GM12878 (cell line): ENCODE results near the gene TSR3. TPM values are rescaled to one million over a fixed set of nuclear protein-coding genes. Genes with fewer than 3 reads are reported as not detected.

Experiments used
- ATAC-seq: fragments of 200-7000 bp; cut with Tn5 transposase; 3 replicates; pipeline ENCODE4 v1.9.1; 2020; ENCODE audit warnings: mild to moderate bottlenecking, moderate library complexity
- BruUV-seq: library from RNA; stranded (reverse); fragments of 400-500 nt; replicated peaks from 2 replicates; lab custom pipeline; 2021; lab: Mats Ljungman, UMichigan
- CTCF ChIA-PET: fragments of 300-600 bp; sonication (Branson Sonifier 250); formaldehyde crosslinking; extraction: SDS; loops from one replicate; lab custom pipeline; 2021; ENCODE audit warnings: inconsistent platforms; lab: Yijun Ruan, JAX
- POLR2A ChIA-PET: fragments of 350-600 bp; formaldehyde crosslinking; extraction: SDS; loops from one replicate; lab custom pipeline; 2021; ENCODE audit warnings: inconsistent platforms; lab: Charles Lee
- RAD21 ChIA-PET: fragments of 300-600 bp; sonication (Branson Sonifier 250); formaldehyde crosslinking; loops from one replicate; lab custom pipeline; 2023; ENCODE audit warnings: antibody characterized with exemption; ENCODE audit not compliant: unreplicated experiment; lab: Charles Lee
- SMC1A ChIA-PET: fragments of 300-600 bp; sonication (Branson Sonifier 250); formaldehyde crosslinking; loops from one replicate; lab custom pipeline; 2023; ENCODE audit not compliant: unreplicated experiment, uncharacterized antibody; lab: Charles Lee
- DNase-seq: peaks from one replicate; pipeline ENCODE4 v3.0.0-alpha.2; 2011; ENCODE audit warnings: low read depth, low spot score
- FAIRE-seq: peaks from 3 replicates; lab custom pipeline; 2011; peaks lifted over from hg19 to GRCh38; lab: Jason Lieb, UNC
- H2AFZ ChIP-seq: 2 replicates; pipeline ENCODE4 v1.6.0; 2011; ENCODE audit warnings: low read depth, low read length, control low read depth; ENCODE audit not compliant: control insufficient read depth
- H3K27ac ChIP-seq: 2 replicates; pipeline ENCODE4 v1.5.1; 2011; ENCODE audit warnings: control low read depth; ENCODE audit not compliant: control insufficient read depth, insufficient read depth
- H3K27me3 ChIP-seq, 2 experiments: replicated peaks in 1 of 2; 2 replicates each; pipeline versions ENCODE4 v1.6.0 to v1.6.1; 2011; ENCODE audit warnings: low read length in 1 of 2; ENCODE audit not compliant: control insufficient read depth in 2 of 2, insufficient read depth in 2 of 2
- H3K36me3 ChIP-seq, 2 experiments: 2 replicates each; pipeline ENCODE4 v1.5.1; 2011; ENCODE audit warnings: low read length in 1 of 2; ENCODE audit not compliant: control insufficient read depth in 2 of 2, insufficient read depth in 2 of 2
- H3K4me1 ChIP-seq: 2 replicates; pipeline ENCODE4 v1.6.1; 2011; ENCODE audit warnings: mild to moderate bottlenecking, low read length, moderate library complexity, mixed read lengths; ENCODE audit not compliant: control insufficient read depth, insufficient read depth
- H3K4me2 ChIP-seq: 2 replicates; pipeline ENCODE4 v1.6.0; 2011; ENCODE audit warnings: control low read depth; ENCODE audit not compliant: control insufficient read depth, insufficient read depth
- H3K4me3 ChIP-seq: fragments of 200-600 bp; sonication (generic); 2 replicates; pipeline ENCODE4 v1.5.1; 2016
- H3K79me2 ChIP-seq: 2 replicates; pipeline ENCODE4 v1.6.0; 2011; ENCODE audit warnings: low read length; ENCODE audit not compliant: control insufficient read depth, insufficient read depth
- H3K9ac ChIP-seq: 2 replicates; pipeline ENCODE4 v1.8.0; 2011; ENCODE audit warnings: low read length, control low read depth, mixed read lengths; ENCODE audit not compliant: control insufficient read depth, insufficient read depth
- H3K9me3 ChIP-seq: replicated peaks from 3 replicates; pipeline ENCODE4 v1.5.1; 2011; ENCODE audit warnings: mild to moderate bottlenecking, low read length; ENCODE audit not compliant: control insufficient read depth, insufficient read depth
- H4K20me1 ChIP-seq: 2 replicates; pipeline ENCODE4 v1.6.0; 2011; ENCODE audit not compliant: control insufficient read depth, insufficient read depth
- ATF7 ChIP-seq: fragments of 450-650 bp; IDR thresholded peaks from 2 replicates; pipeline ENCODE4 v1.6.1; 2016; ENCODE audit warnings: low read depth, mild to moderate bottlenecking
- CHD2 ChIP-seq: IDR thresholded peaks from 2 replicates; pipeline ENCODE4 v1.6.1; 2011; ENCODE audit warnings: low read depth, low read length, improper control_type of control experiment, borderline replicate concordance
- PAX8 ChIP-seq: fragments of 450-650 bp; IDR thresholded peaks from 2 replicates; pipeline ENCODE4 v1.6.1; 2017; ENCODE audit warnings: mild to moderate bottlenecking, moderate library complexity
- TCF12 ChIP-seq: IDR thresholded peaks from 2 replicates; pipeline ENCODE4 v1.6.1; 2011; ENCODE audit warnings: low read depth, mild to moderate bottlenecking, low read length
- YY1 ChIP-seq: IDR thresholded peaks from 2 replicates; pipeline ENCODE4 v1.6.1; 2011; ENCODE audit warnings: low read depth, mild to moderate bottlenecking, low read length
- ZNF207 ChIP-seq: fragments of 450-650 bp; IDR thresholded peaks from 2 replicates; pipeline ENCODE4 v1.6.1; 2014; ENCODE audit warnings: antibody characterized with exemption, mild to moderate bottlenecking, borderline replicate concordance
- WGBS: methylation state at CpG from one replicate; pipeline ENCODE4 v1.1.6; 2016; ENCODE audit warnings: low lambda C conversion rate; ENCODE audit not compliant: insufficient replicate concordance, insufficient coverage; ENCODE audit errors: missing lambda C conversion rate; 5-methylcytosine and 5-hydroxymethylcytosine counted together
- in situ Hi-C: fragments of 300-500 bp; cut with MboI; formaldehyde crosslinking; loops from 9 replicates; pipeline ENCODE4 v1.14.3; 2018; ENCODE audit warnings: mixed read lengths
- intact Hi-C: fragments of 100-400 bp; cut with micrococcal nuclease; formaldehyde crosslinking; loops from one replicate; pipeline ENCODE4 v1.14.2; 2022; ENCODE audit not compliant: unreplicated experiment
- polyA plus RNA-seq, 11 experiments: library from polyadenylated mRNA; depleted of rRNA in 4 of 11; unstranded in 6 of 11; stranded (reverse) in 5 of 11; fragments of >200 nt; fragmentation: Nextera tagmentation in 4 of 11; fragmentation: Illumina TruSeq in 1 of 11; extraction: Ambion mirVana in 4 of 11; extraction: Trizol in 1 of 11; gene quantifications; 1 replicate in 1 of 11; 2 replicates in 10 of 11; pipeline versions ENCODE4 v1.2.1 to v1.2.3, GENCODE V29; 2011 to 2016; ENCODE audit warnings: inconsistent platforms in 2 of 11, missing spikeins in 2 of 11, low read depth in 1 of 11
- total RNA-seq, 4 experiments: library from RNA; depleted of rRNA in 3 of 4; stranded (reverse); fragments of >200 nt in 3 of 4; fragmentation: Illumina TruSeq in 1 of 4; extraction: Trizol in 1 of 4; gene quantifications; 2 replicates each; pipeline versions ENCODE4 v1.2.1 to v1.2.3, GENCODE V29; 2013 to 2021
- TF ChIP-seq, protein P1 (sequence below): fragments of 450-650 bp; conservative IDR thresholded peaks from 2 replicates; pipeline ENCODE4 v1.6.1; 2017; ENCODE audit warnings: mild to moderate bottlenecking, moderate library complexity
- TF ChIP-seq, protein P2 (sequence below): IDR thresholded peaks from 2 replicates; pipeline ENCODE4 v1.6.1; 2012; ENCODE audit warnings: low read depth, low read length, improper control_type of control experiment
- TF ChIP-seq, protein P3 (sequence below): fragments of 450-650 bp; IDR thresholded peaks from 2 replicates; pipeline ENCODE4 v1.6.1; 2017; ENCODE audit warnings: mild to moderate bottlenecking, low read depth, inconsistent platforms; ENCODE audit not compliant: poor library complexity, severe bottlenecking
- TF ChIP-seq, protein P4 (sequence below): fragments of 450-650 bp; IDR thresholded peaks from 2 replicates; pipeline ENCODE4 v1.6.1; 2016; ENCODE audit warnings: mild to moderate bottlenecking, moderate library complexity, borderline replicate concordance
- TF ChIP-seq, protein P5 (sequence below): IDR thresholded peaks from 2 replicates; pipeline ENCODE4 v1.6.1; 2012; ENCODE audit warnings: low read depth, low read length, improper control_type of control experiment

TSR3 gene
- total and polyA plus RNA-seq, 10 of the 15 experiments (the other 5 are each of a cell fraction or from before 2014, with no cell fraction given) = 3.4 to 108 (median 46.9) TPM

DNA sequence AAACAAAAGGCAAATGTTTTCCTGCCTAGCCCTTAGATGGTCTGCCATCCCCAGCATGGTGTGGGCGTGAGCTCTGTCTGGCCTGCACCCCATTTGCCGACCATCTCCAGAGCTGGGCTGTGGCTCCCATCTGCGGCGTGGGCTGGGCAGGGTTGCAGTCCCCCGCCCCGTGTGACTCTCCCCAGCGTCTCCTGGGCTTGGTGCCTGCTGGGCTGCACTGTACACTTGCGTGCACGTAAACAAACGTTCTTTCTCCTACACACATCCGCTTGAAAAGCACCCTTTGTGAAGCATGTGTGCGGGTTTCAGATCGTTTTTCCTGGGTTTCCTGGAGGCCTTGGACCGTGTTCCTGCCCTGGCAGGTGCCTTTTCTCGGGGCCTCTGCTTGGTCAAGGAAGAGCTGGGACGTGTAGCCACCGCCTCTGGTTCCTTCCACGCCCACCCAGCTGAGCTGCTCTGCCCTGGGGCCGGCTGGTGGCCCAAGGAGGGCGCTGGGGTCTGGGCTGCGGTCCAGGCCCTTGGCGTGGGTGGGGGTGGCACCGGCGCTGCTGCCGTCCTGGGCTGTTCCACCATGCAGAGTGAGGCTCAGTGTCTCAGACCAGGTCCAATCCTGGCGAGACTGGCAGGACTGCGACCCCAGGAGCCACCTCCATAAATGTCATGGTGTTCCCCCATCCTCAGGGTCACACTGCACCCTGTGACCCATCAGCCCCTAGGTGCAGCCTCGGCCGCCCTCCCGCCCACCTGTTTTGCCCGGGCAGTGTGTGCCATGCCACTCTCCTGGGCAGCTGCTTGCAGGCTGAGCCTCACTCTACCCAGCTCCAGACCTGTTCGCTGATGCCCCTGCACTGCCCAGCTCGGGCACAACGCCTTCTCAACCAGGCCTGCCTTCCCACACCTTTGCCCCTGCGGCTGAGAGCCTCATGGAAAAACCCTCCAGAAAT is 28.1 kb downstream of the TSR3 start:
- Histone ChIP-seq H3K9ac (no peak overlapping the region), H3K36me3 (peaks cover 10 to 34% of the 10 kb centered on the region in 2 experiments; a peak in 3 of 4 replicates), H3K9me3 (no peaks in the 10 kb centered on the region), H3K4me1 (peaks cover 3% of the 10 kb centered on the region; the same call in 1 of the 2 replicates), H3K79me2 (no peaks in the 10 kb centered on the region), H3K27ac (no peak overlapping the region), H3K4me3 (no peak overlapping the region), H4K20me1 (0 out of 2 replicates have a peak, but pooled peaks cover 4% of the 10 kb centered on the region), H3K4me2 (no peak overlapping the region), H2AFZ (no peak overlapping the region), H3K27me3 (no peaks in the 10 kb centered on the region)
- ATAC-seq (no peak; the same call in 2 of the 3 replicates), DNase-seq (no peak), FAIRE-seq (no peak)
- in situ Hi-C loops = no loop called here
- RAD21 ChIA-PET = no interaction called here
- intact Hi-C loops = no loop called here
- POLR2A ChIA-PET = no interaction called here
- SMC1A ChIA-PET = no interaction called here
- CTCF ChIA-PET = no interaction called here
- 57% methylated on average over 32 of the region's 35 CpGs for whole genome bisulfite sequencing
- no TSS peak for BruUV-seq
- TF ChIP-seq, protein P1, sequence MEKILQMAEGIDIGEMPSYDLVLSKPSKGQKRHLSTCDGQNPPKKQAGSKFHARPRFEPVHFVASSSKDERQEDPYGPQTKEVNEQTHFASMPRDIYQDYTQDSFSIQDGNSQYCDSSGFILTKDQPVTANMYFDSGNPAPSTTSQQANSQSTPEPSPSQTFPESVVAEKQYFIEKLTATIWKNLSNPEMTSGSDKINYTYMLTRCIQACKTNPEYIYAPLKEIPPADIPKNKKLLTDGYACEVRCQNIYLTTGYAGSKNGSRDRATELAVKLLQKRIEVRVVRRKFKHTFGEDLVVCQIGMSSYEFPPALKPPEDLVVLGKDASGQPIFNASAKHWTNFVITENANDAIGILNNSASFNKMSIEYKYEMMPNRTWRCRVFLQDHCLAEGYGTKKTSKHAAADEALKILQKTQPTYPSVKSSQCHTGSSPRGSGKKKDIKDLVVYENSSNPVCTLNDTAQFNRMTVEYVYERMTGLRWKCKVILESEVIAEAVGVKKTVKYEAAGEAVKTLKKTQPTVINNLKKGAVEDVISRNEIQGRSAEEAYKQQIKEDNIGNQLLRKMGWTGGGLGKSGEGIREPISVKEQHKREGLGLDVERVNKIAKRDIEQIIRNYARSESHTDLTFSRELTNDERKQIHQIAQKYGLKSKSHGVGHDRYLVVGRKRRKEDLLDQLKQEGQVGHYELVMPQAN = no peak
- TF ChIP-seq, protein P2, sequence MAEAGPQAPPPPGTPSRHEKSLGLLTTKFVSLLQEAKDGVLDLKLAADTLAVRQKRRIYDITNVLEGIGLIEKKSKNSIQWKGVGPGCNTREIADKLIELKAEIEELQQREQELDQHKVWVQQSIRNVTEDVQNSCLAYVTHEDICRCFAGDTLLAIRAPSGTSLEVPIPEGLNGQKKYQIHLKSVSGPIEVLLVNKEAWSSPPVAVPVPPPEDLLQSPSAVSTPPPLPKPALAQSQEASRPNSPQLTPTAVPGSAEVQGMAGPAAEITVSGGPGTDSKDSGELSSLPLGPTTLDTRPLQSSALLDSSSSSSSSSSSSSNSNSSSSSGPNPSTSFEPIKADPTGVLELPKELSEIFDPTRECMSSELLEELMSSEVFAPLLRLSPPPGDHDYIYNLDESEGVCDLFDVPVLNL = no peak
- TF ChIP-seq, protein P3, sequence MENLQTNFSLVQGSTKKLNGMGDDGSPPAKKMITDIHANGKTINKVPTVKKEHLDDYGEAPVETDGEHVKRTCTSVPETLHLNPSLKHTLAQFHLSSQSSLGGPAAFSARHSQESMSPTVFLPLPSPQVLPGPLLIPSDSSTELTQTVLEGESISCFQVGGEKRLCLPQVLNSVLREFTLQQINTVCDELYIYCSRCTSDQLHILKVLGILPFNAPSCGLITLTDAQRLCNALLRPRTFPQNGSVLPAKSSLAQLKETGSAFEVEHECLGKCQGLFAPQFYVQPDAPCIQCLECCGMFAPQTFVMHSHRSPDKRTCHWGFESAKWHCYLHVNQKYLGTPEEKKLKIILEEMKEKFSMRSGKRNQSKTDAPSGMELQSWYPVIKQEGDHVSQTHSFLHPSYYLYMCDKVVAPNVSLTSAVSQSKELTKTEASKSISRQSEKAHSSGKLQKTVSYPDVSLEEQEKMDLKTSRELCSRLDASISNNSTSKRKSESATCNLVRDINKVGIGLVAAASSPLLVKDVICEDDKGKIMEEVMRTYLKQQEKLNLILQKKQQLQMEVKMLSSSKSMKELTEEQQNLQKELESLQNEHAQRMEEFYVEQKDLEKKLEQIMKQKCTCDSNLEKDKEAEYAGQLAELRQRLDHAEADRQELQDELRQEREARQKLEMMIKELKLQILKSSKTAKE = no peak
- TF ChIP-seq YY1 = no peak
- TF ChIP-seq PAX8 = no peak
- TF ChIP-seq, protein P4, sequence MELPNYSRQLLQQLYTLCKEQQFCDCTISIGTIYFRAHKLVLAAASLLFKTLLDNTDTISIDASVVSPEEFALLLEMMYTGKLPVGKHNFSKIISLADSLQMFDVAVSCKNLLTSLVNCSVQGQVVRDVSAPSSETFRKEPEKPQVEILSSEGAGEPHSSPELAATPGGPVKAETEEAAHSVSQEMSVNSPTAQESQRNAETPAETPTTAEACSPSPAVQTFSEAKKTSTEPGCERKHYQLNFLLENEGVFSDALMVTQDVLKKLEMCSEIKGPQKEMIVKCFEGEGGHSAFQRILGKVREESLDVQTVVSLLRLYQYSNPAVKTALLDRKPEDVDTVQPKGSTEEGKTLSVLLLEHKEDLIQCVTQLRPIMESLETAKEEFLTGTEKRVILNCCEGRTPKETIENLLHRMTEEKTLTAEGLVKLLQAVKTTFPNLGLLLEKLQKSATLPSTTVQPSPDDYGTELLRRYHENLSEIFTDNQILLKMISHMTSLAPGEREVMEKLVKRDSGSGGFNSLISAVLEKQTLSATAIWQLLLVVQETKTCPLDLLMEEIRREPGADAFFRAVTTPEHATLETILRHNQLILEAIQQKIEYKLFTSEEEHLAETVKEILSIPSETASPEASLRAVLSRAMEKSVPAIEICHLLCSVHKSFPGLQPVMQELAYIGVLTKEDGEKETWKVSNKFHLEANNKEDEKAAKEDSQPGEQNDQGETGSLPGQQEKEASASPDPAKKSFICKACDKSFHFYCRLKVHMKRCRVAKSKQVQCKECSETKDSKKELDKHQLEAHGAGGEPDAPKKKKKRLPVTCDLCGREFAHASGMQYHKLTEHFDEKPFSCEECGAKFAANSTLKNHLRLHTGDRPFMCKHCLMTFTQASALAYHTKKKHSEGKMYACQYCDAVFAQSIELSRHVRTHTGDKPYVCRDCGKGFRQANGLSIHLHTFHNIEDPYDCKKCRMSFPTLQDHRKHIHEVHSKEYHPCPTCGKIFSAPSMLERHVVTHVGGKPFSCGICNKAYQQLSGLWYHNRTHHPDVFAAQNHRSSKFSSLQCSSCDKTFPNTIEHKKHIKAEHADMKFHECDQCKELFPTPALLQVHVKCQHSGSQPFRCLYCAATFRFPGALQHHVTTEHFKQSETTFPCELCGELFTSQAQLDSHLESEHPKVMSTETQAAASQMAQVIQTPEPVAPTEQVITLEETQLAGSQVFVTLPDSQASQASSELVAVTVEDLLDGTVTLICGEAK = no peak
- no peak for TF ChIP-seq ATF7
- no peak for TF ChIP-seq ZNF207
- no peak for TF ChIP-seq CHD2
- TF ChIP-seq TCF12 = no peak
- TF ChIP-seq, protein P5, sequence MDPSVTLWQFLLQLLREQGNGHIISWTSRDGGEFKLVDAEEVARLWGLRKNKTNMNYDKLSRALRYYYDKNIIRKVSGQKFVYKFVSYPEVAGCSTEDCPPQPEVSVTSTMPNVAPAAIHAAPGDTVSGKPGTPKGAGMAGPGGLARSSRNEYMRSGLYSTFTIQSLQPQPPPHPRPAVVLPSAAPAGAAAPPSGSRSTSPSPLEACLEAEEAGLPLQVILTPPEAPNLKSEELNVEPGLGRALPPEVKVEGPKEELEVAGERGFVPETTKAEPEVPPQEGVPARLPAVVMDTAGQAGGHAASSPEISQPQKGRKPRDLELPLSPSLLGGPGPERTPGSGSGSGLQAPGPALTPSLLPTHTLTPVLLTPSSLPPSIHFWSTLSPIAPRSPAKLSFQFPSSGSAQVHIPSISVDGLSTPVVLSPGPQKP = no peak
